Mucosa of rectum (tissue), 2 donors: Measurements from ENCODE around the gene SLC5A5.

Source experiments
- H3K27ac ChIP-seq, 2 donors: one replicate each; pipeline ENCODE4 v1.7.0; 2013; ENCODE audit warnings: inconsistent platforms in 2 of 2, low read depth in 2 of 2, low read length in 2 of 2
- H3K27me3 ChIP-seq, 2 donors: one replicate each; pipeline ENCODE4 v1.7.0; 2013; ENCODE audit warnings: low read length in 2 of 2; ENCODE audit not compliant: control insufficient read depth in 2 of 2, insufficient read depth in 2 of 2
- H3K36me3 ChIP-seq, 2 donors: one replicate each; pipeline ENCODE4 v1.7.0; 2013; ENCODE audit warnings: low read length in 2 of 2; ENCODE audit not compliant: control insufficient read depth in 2 of 2, insufficient read depth in 2 of 2
- H3K4me1 ChIP-seq, 2 donors: one replicate each; pipeline ENCODE4 v1.7.0; 2013; ENCODE audit warnings: low read length in 2 of 2, mild to moderate bottlenecking in 1 of 2; ENCODE audit not compliant: control insufficient read depth in 2 of 2, insufficient read depth in 2 of 2
- H3K4me3 ChIP-seq, 2 donors: one replicate each; pipeline ENCODE4 v1.7.0; 2013; ENCODE audit warnings: low read length in 2 of 2
- H3K9ac ChIP-seq, 2 donors: one replicate each; pipeline ENCODE4 v1.7.0; 2013; ENCODE audit warnings: low read length in 2 of 2, low read depth in 1 of 2, mild to moderate bottlenecking in 1 of 2
- H3K9me3 ChIP-seq, 2 donors: one replicate each; pipeline ENCODE4 v1.7.0; 2013; ENCODE audit warnings: low read length in 2 of 2; ENCODE audit not compliant: control insufficient read depth in 2 of 2
- donor health status: healthy.
- donor health status: Normal muscosa, but diverticular disease.

Gene SLC5A5

GRCh38 chr19:17861542-17862402 lies 10.0 kb upstream of the SLC5A5 start:
- Histone ChIP-seq H3K27me3 (no peaks in the 10 kb centered on the region), H3K9ac (peak overlapping the region in 1 of 2 donors; percentile 88), H3K36me3 (peaks cover 28 to 42% of the 10 kb centered on the region in 2 donors), H3K27ac (peak overlapping the region; percentile 6 to 17), H3K4me3 (peak overlapping the region; percentile 37 to 100), H3K9me3 (no peaks in the 10 kb centered on the region), H3K4me1 (peaks cover 42 to 53% of the 10 kb centered on the region in 2 donors)

- no peaks in the 10 kb centered on the region for H3K9me3 ChIP-seq
- H3K9ac ChIP-seq: peak overlapping the region in 1 of 2 donors; percentile 51
- H3K4me1 ChIP-seq: peaks cover 42 to 59% of the 10 kb centered on the region in 2 donors
- peak overlapping the region; percentile 82 to 86 for H3K27ac ChIP-seq
- no peaks in the 10 kb centered on the region for H3K27me3 ChIP-seq
- no peak overlapping the region for H3K4me3 ChIP-seq
- peaks cover 28 to 42% of the 10 kb centered on the region in 2 donors for H3K36me3 ChIP-seq
Observed at GRCh38 chr19:17862711-17863519, 8.8 kb upstream of the SLC5A5 start.

GRCh38 chr19:17863520-17864182 lies 8.1 kb upstream of the SLC5A5 start:
- Histone ChIP-seq H3K9ac (peak overlapping the region in 1 of 2 donors; percentile 51), H3K4me1 (peaks cover 42 to 59% of the 10 kb centered on the region in 2 donors), H3K4me3 (no peak overlapping the region), H3K36me3 (peaks cover 28 to 42% of the 10 kb centered on the region in 2 donors), H3K9me3 (no peaks in the 10 kb centered on the region), H3K27me3 (no peaks in the 10 kb centered on the region), H3K27ac (peak overlapping the region; percentile 82 to 86)

- peak overlapping the region; percentile 41 to 46 for H3K9ac ChIP-seq
- H3K27me3 ChIP-seq: peaks cover 3 to 6% of the 10 kb centered on the region in 2 donors
- H3K36me3 ChIP-seq: peaks cover 28 to 41% of the 10 kb centered on the region in 2 donors
- peaks cover 37 to 52% of the 10 kb centered on the region in 2 donors for H3K4me1 ChIP-seq
- no peak overlapping the region for H3K4me3 ChIP-seq
- H3K27ac ChIP-seq: peak overlapping the region; percentile 82 to 86
- no peaks in the 10 kb centered on the region for H3K9me3 ChIP-seq
Observed at GRCh38 chr19:17865364-17866311, 6.1 kb upstream of the SLC5A5 start.

GRCh38 chr19:17866312-17866963 lies 5.3 kb upstream of the SLC5A5 start:
- Histone ChIP-seq H3K9ac (peak overlapping the region in 1 of 2 donors; percentile 46), H3K4me3 (no peak overlapping the region), H3K36me3 (peaks cover 25 to 34% of the 10 kb centered on the region in 2 donors), H3K27me3 (peaks cover 11 to 14% of the 10 kb centered on the region in 2 donors), H3K4me1 (peaks cover 30 to 44% of the 10 kb centered on the region in 2 donors), H3K9me3 (no peaks in the 10 kb centered on the region), H3K27ac (peak overlapping the region; percentile 82 to 84)

- H3K4me1 ChIP-seq: peaks cover 25 to 39% of the 10 kb centered on the region in 2 donors
- H3K9ac ChIP-seq: peak overlapping the region in 1 of 2 donors; percentile 8
- peaks cover 16 to 19% of the 10 kb centered on the region in 2 donors for H3K27me3 ChIP-seq
- no peak overlapping the region for H3K4me3 ChIP-seq
- H3K9me3 ChIP-seq: no peaks in the 10 kb centered on the region
- H3K36me3 ChIP-seq: peaks cover 20 to 28% of the 10 kb centered on the region in 2 donors
- no peak overlapping the region for H3K27ac ChIP-seq
Observed at GRCh38 chr19:17866964-17867486, 4.7 kb upstream of the SLC5A5 start.

GRCh38 chr19:17868669-17869068 lies 3.1 kb upstream of the SLC5A5 start:
- Histone ChIP-seq H3K27ac (no peak overlapping the region), H3K4me3 (no peak overlapping the region), H3K9ac (no peak overlapping the region), H3K4me1 (peaks cover 24 to 35% of the 10 kb centered on the region in 2 donors), H3K36me3 (peaks cover 6 to 11% of the 10 kb centered on the region in 2 donors), H3K27me3 (peaks cover 22 to 25% of the 10 kb centered on the region in 2 donors), H3K9me3 (no peaks in the 10 kb centered on the region)

- H3K4me1 ChIP-seq: peaks cover 23 to 33% of the 10 kb centered on the region in 2 donors
- no peak overlapping the region for H3K27ac ChIP-seq
- H3K9me3 ChIP-seq: no peaks in the 10 kb centered on the region
- H3K27me3 ChIP-seq: peaks cover 22 to 25% of the 10 kb centered on the region in 2 donors
- H3K4me3 ChIP-seq: no peak overlapping the region
- H3K36me3 ChIP-seq: peaks cover 3 to 7% of the 10 kb centered on the region in 2 donors
- no peak overlapping the region for H3K9ac ChIP-seq
Observed at GRCh38 chr19:17869114-17869608, 2.6 kb upstream of the SLC5A5 start.
